Inferior parietal cortex (tissue), 1 donor: Measurements from ENCODE around the gene ARAF.
"Not testable (repeated sequence)": the region's sequence is repeated elsewhere in the genome, so short reads cannot be mapped to it uniquely, and the experiment has no call there.

Source experiments
- DNase-seq: peaks from one replicate; pipeline ENCODE4 v3.0.0-alpha.2; 2016; ENCODE audit errors: extremely low spot score

Gene ARAF

DNA sequence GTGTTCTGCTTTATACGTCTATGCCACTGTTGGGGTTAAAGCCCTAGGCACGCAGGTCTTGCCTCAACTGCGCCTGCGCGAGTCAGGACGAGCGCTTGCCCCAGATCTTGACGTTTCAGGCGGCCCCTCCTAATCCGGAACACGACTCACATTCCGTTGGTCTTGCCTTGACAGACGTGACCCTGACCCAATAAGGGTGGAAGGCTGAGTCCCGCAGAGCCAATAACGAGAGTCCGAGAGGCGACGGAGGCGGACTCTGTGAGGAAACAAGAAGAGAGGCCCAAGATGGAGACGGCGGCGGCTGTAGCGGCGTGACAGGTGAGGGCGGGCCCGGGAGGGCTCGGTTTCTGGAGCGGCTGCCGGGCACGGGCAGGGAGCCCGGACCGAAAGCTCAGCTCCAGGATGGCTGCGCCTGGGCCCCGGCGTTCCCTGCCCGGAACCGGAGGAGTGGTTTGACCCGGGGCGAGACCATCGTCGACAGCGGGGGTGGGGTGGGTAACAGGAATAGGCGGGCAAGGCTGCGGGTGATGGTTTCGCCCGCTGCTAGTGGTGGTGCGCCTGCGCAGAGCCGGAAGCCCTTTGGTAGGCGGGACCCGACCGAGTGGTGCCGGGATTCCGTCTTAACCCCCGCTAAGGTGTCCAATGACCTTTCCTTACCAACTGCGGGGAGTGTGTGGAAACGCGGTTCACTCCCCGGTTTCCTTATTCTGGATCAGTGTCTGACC, at the start of gene ARAF:
Gene ARAF, plus strand, starts transcription at position 272 of the 725 bp plus-strand sequence. CDS start 1,763 bp downstream, outside the sequence.
- peak; percentile 98 for DNase-seq

DNA sequence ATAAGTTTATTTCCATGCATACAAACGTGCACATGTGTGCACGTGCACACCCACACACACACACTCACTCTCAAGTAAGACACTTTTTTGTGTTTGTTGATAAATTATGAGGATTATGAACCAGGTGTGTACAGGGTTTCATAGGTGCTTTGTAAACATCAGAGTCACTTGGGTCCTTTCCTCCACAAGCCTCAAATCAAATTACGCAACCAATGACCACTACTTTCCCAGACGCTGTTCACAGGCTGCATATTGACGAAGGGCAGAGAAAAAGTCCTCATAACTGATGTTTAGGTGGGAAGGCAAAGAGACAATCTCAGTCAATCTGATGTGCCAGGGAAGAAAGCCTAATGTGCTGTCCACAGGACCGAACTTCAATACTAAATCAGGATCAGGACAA, 48.6 kb upstream of the ARAF start:
- not testable (repeated sequence) for DNase-seq

DNA sequence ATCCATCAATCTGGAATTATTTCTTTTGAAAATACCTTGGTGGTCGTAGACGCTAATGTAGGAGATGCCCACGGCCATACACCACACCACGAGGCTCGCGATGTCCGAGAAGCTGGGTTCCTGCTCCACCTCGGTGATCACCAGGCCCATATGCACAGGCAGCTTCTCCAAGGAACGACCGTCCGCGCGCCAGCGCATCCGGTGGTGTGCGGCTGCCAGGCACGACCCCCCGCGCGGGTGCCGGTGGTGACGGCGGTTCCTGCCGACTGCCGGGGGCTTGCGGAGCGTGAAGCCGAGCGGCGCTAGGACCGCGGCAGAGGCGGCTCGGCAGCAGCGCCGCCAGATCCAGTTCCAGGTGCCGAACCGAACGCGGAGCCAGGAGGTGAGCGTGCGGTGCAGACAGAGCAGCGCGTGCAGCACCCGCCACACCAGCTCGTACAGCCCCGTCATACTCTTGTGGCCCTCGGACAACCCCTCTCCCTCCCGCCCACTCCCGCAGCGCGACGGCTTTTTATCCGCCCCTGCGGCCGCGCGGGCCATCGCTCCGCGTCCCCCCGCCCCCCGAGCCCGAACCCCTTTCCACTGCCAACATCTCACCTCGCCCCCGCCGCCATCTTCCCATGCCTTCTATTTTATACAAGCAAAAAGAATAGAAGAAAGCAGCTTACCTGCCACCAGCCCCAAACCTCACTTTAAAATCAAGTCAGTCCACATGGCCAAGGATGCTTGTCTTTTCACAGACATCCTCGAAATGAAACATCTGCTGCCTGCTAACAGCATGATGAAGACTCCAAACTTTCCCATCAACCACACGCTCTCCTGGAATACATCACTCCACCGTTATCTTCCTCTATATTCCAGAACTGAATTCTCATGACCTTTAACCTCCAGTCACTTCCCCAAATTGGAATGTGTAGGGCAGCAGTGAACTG, 47.7 kb upstream of the ARAF start:
- DNase-seq: not testable (repeated sequence)

- no peak for DNase-seq
Measured at GRCh38 chrX:47514533-47515235, 46.3 kb upstream of the ARAF start.

DNA sequence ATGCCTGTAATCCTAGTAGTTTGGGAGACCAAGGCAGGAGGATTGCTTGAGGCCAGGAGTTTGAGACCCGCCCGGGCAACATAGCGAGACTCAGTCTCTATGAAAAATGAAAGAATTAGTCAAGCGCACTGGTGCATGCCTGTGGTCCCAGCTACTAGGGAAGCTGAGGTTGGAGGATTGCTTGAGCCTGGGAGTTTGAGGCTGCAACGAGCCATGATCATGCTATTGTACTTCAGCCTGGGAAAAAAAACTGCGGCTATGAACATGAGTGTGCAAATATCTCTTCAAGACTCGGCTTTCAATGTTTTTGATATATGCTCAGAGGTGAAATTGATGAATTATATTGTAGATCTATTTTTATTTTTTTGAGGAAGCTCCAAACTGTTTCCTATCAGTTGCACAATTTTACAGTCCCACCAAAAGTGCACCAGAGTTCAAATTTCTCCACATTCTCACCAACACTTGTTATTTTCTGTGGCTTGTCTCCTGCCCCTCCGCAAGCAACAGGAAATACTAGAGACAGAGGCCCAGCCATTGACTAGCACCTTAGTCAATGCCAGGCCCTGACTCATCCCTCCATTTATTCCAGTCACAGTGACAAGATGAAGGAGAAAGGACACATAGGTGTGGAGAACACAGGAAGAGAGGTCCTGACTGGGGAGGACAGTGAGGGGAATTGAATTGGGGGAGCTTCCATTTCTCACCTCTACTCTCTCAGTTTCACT, 44.9 kb upstream of the ARAF start:
- no peak for DNase-seq

DNA sequence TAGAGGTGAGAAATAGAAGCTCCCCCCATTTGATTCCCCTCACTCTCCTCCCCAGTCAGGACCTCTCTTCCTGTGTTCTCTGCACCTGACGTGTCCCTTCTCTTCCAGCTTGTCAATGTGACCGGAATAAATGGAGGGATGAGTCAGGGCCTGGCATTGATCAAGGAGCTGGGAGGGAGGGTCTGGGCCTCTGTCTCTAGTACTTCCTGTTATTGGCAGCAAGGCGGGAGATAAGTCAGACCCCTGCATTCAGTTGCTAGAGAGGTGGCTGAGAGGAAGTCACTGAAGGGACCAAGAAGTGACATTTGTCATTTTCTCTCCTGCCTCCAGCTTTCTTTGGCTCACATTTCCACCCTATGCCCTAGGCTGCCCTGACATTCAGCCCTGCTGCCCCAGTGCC, 42.9 kb upstream of the ARAF start:
- no peak for DNase-seq

- peak; percentile 76 for DNase-seq
Measured at GRCh38 chrX:47523297-47523696, 37.7 kb upstream of the ARAF start.

GRCh38 chrX:47523713-47524166, 37.3 kb upstream of the ARAF start:
- DNase-seq: no peak

- no peak for DNase-seq
Measured at GRCh38 chrX:47529548-47529947, 31.5 kb upstream of the ARAF start.

- no peak for DNase-seq
Measured at GRCh38 chrX:47530049-47530448, 31.0 kb upstream of the ARAF start.

- peak; percentile 15 for DNase-seq
Measured at GRCh38 chrX:47539860-47540259, 21.1 kb upstream of the ARAF start.

DNA sequence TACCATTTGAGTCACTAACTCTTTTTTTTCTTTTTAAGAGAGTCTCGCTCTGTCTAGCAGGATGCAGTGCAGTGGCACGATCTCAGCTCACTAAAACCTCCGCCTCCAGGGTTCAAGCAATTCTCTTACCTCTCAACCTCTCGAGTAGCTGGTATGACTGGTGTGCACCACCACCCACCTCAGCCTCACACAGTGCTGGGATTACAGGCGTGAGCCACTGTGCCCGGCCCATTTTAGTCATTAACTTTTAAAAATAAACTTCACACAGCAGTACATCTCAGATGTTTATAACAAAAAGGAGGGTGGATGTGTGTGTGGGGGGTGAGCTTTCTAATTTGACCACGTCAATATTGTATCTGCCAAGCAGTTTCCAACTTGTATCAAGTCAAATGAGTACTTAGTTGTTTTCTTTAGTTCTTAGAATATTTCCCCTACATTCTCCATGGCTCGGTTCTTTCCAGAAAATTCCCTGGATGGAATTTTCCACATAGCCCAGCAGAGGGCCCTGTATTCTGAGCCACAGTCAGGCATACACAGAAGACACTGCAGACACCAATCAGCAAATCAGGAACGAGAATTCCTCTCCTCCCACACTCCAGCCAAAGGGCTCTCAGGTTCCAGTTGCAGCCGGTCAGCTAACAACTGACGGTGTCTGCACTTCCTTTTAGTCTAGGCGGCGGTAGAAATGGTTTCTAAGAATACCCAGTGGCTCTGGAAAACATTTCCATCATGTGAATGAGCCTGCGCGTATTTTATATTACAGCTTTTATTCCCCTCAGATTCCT, 20.1 kb upstream of the ARAF start:
- DNase-seq: peak; percentile 86

GRCh38 chrX:47543496-47543895, 17.5 kb upstream of the ARAF start:
- DNase-seq: no peak

DNA sequence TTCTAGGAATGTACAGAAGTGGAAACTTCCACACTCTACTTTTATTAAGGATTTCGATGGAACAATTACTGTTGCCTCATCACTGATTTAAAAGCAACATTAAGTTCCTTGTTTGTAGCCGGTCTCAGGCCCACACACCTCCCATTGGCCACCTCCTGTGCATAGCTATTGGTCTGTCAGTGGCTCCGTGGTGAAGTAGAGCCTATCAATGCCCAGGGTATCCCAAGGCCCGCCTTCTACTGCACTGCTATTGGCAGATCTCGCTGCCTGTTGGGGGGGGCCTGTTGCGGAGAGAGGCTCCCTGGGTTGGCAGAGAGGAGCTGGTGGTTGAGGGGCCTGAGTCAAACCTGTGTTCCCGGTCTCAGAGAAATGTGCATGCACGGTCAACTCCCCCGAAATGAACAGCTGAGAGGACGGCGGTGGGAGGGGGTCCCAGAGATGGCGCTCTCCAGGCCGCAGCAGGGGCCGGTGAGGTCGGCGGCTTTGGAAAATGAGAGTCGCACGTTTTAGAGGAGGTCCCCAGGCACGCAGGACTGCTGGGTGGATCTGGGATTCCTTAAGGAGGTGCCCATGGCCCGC, 4.9 kb upstream of the ARAF start:
- DNase-seq: peak; percentile 82

DNA sequence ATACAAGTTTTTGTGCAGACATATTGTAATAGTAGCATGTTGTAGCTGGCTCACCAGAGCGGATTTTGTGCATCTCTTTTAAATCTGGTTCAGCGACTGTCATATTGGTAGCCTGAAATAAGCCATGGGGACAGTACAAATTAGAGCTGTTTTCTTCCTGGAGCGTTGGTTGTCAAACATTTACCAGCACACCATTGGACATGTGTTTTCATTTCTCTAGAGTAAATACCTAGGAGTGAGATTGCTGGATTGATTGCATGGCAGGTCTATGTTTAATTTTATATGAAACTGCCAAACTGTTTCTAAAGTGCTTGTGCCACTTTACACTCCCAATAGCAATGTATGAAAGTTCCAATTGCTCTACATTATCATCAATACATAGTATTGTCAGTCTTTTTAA, 2.6 kb upstream of the ARAF start:
- no peak for DNase-seq

DNA sequence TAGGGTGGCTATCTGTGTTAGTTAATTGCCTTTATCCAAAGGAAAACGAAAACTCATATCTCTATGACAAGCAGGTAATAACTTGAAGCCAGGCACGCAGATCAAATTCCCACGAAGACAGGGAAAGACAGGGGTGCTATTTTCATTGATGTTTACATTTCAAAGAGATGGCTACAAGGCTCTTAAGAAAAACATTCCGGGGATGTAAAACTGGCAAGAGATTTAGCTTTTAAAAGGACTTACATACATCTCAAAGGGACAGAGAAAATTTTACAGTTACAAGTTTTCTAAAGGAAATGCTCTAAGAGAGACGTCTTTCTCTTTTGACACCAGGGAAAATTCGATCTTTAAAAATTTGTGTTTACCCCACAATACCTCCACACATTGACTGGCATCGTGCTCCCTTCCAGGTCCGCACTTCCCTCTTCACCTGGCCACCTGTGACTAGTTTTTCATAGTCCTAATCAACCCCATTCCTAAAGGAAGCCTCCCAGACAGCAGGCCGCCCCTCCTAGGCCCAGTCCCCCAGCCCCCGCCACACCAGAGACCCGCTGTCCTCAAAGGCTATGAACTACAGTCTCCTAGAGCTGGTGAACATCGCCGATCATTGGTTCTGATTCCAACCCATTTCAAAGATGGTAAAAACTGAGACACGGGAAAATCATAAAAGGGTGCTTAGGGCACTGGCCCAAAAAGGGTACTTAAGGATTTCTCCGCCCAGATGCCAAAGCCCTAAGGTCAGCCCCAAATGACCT, 649 bp upstream of the ARAF start:
- DNase-seq: no peak

DNA sequence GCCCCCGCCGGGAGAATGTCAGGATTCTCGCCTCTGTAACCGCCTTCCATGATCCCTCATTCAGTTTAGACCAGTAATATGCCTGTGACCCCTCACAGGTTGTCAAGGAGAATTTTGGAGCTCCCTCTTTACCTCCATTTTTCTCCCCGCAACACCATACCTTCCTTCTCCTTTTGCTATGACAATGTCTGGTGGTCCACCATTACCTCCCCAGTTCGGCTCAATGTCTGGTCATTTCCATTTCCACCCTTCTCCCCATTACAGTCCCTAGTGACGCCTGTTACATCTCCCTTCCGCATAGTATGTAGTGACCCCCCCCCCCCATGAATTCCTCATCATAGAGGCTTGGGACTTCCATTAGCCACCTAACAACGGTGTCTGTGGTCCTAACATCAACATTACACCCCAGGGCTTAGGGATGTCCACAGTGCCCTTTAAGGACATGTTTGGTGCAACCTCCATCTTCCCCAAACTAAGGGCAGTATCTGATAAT, 700 bp downstream of the ARAF start:
- no peak for DNase-seq

- no peak for DNase-seq
Measured at GRCh38 chrX:47562615-47563243, 1.7 kb downstream of the ARAF start.

- no peak for DNase-seq
Measured at GRCh38 chrX:47563801-47564315, 2.9 kb downstream of the ARAF start.
